Keratinocyte (primary cell): ENCODE data around the gene GREB1. TPM values are rescaled to one million over a fixed set of nuclear protein-coding genes. Genes with fewer than 3 reads are reported as not detected.
A peak's percentile ranks its signal among the peaks of the same experiment; 100 is the strongest.

ENCODE experiments used
- DNase-seq: peaks from one replicate; pipeline ENCODE4 v3.0.0-alpha.2; 2011; ENCODE audit warnings: low read depth, missing footprints, low spot score
- FAIRE-seq: peaks from 2 replicates; lab custom pipeline; 2011; peaks lifted over from hg19 to GRCh38; lab: Jason Lieb, UNC
- H2AFZ ChIP-seq: 2 replicates; pipeline ENCODE4 v1.6.0; 2012; ENCODE audit warnings: low read length, control low read depth, inconsistent platforms; ENCODE audit not compliant: control insufficient read depth
- H3K27ac ChIP-seq: 2 replicates; pipeline ENCODE4 v1.5.1; 2011; ENCODE audit warnings: low read length; ENCODE audit not compliant: control insufficient read depth, insufficient read depth
- H3K27me3 ChIP-seq: 3 replicates; pipeline ENCODE4 v1.6.0; 2011; ENCODE audit warnings: low read length; ENCODE audit not compliant: control insufficient read depth, insufficient read depth; ENCODE audit errors: extremely low read depth
- H3K36me3 ChIP-seq, 2 experiments: 2 replicates in 1 of 2; 3 replicates in 1 of 2; pipeline ENCODE4 v1.5.1; 2011; ENCODE audit warnings: low read length in 2 of 2, mild to moderate bottlenecking in 1 of 2; ENCODE audit not compliant: control insufficient read depth in 2 of 2, insufficient read depth in 2 of 2; ENCODE audit errors: extremely low read depth in 1 of 2
- H3K4me1 ChIP-seq: 3 replicates; pipeline ENCODE4 v1.5.1; 2011; ENCODE audit warnings: low read length; ENCODE audit not compliant: control insufficient read depth, insufficient read depth; ENCODE audit errors: extremely low read depth
- H3K4me2 ChIP-seq: 3 replicates; pipeline ENCODE4 v1.6.0; 2011; ENCODE audit warnings: low read depth, low read length; ENCODE audit not compliant: control insufficient read depth, insufficient read depth; ENCODE audit errors: extremely low read depth
- H3K4me3 ChIP-seq, 3 experiments: fragments of 200-600 bp in 1 of 3; sonication (generic) in 1 of 3; 2 replicates in 2 of 3; 3 replicates in 1 of 3; pipeline ENCODE4 v1.5.1; 2011 to 2016; ENCODE audit warnings: low read length in 3 of 3, mild to moderate bottlenecking in 3 of 3, control low read depth in 2 of 3, inconsistent platforms in 1 of 3, low read depth in 1 of 3, mixed read lengths in 1 of 3, mixed run types in 1 of 3, moderate library complexity in 1 of 3; ENCODE audit not compliant: control insufficient read depth in 2 of 3, insufficient read depth in 2 of 3; ENCODE audit errors: extremely low read depth in 1 of 3
- H3K79me2 ChIP-seq: 2 replicates; pipeline ENCODE4 v1.6.0; 2012; ENCODE audit warnings: low read length; ENCODE audit not compliant: control insufficient read depth, insufficient read depth
- H3K9ac ChIP-seq: 3 replicates; pipeline ENCODE4 v1.6.0; 2011; ENCODE audit warnings: low read length; ENCODE audit not compliant: control insufficient read depth, insufficient read depth; ENCODE audit errors: extremely low read depth
- H3K9me1 ChIP-seq: 3 replicates; pipeline ENCODE4 v1.6.0; 2011; ENCODE audit warnings: low read length; ENCODE audit not compliant: control insufficient read depth, insufficient read depth; ENCODE audit errors: extremely low read depth
- H3K9me3 ChIP-seq: 2 replicates; pipeline ENCODE4 v1.5.1; 2012; ENCODE audit warnings: low read depth, low read length; ENCODE audit not compliant: control insufficient read depth
- H4K20me1 ChIP-seq: 3 replicates; pipeline ENCODE4 v1.6.0; 2011; ENCODE audit warnings: low read length; ENCODE audit not compliant: control insufficient read depth, insufficient read depth; ENCODE audit errors: extremely low read depth
- EZH2 ChIP-seq: IDR thresholded peaks from one replicate; pipeline ENCODE4 v1.6.1; 2012; ENCODE audit warnings: inconsistent platforms, mild to moderate bottlenecking, low read length, moderate library complexity
- dilution Hi-C: fragments of 300-500 bp; cut with MboI; formaldehyde crosslinking; loops from one replicate; pipeline ENCODE4 v1.7.0; 2020; ENCODE audit warnings: low sequenced_read_pairs; ENCODE audit not compliant: extremely low pct_ligation_motif_present
- polyA plus RNA-seq, 5 experiments: library from polyadenylated mRNA; depleted of rRNA in 3 of 5; stranded (reverse) in 3 of 5; stranded (forward) in 1 of 5; unstranded in 1 of 5; fragments of >200 nt; gene quantifications; 1 replicate in 1 of 5; 2 replicates in 3 of 5; 3 replicates in 1 of 5; pipeline versions ENCODE4 v1.2.1 to v1.2.3, GENCODE V29; 2011 to 2012; ENCODE audit warnings: missing spikeins in 2 of 5, low read depth in 1 of 5, low replicate concordance in 1 of 5
- TF ChIP-seq, protein P1 (sequence below), 3 experiments: IDR thresholded peaks in 1 of 3; conservative IDR thresholded peaks in 1 of 3; optimal IDR thresholded peaks in 1 of 3; 2 replicates in 2 of 3; 3 replicates in 1 of 3; pipeline versions ENCODE3 to v1.5.1; 2011; ENCODE audit warnings: low read length in 3 of 3, mild to moderate bottlenecking in 3 of 3, moderate library complexity in 2 of 3, control low read depth in 1 of 3, inconsistent platforms in 1 of 3; ENCODE audit not compliant: insufficient read depth in 2 of 3; ENCODE audit errors: extremely low read depth in 1 of 3

Gene GREB1
- polyA plus RNA-seq, 1 donor (not counting 4 experiments of a cell fraction or from before 2014, with no cell fraction given), result 0.13 TPM

DNA sequence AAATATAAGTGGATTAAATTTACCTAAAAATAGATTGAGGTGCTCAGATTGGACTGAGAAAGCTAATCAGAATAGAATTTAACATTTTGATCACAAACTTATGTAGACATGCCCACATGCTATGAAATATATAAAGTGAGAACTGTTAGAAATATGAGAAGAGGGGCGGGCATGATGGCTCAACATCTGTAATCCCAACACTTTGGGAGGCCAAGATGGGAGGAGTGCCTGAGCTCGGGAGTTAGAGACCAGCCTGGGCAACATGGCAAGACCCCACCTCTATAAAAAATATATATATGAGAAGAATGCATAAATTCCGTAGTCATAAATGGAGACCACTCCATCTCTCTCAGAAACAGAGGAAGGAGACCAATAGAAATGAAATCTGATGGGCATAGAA, 110.4 kb downstream of the GREB1 start:
- no peaks in the 10 kb centered on the region for H3K4me1 ChIP-seq
- no peaks in the 10 kb centered on the region for H3K9me1 ChIP-seq
- TF ChIP-seq EZH2, result no peak
- no peak overlapping the region for H2AFZ ChIP-seq
- H3K27me3 ChIP-seq, result peaks cover 13% of the 10 kb centered on the region
- H3K27ac ChIP-seq, result no peak overlapping the region
- FAIRE-seq (no peak), DNase-seq (no peak)
- dilution Hi-C loops, result no loop called here
- H3K79me2 ChIP-seq, result no peaks in the 10 kb centered on the region
- H4K20me1 ChIP-seq, result no peaks in the 10 kb centered on the region
- H3K9me3 ChIP-seq, result no peaks in the 10 kb centered on the region
- H3K36me3 ChIP-seq, result no peaks in the 10 kb centered on the region
- no peak overlapping the region for H3K4me3 ChIP-seq
- H3K9ac ChIP-seq, result no peak overlapping the region
- no peak overlapping the region for H3K4me2 ChIP-seq

DNA sequence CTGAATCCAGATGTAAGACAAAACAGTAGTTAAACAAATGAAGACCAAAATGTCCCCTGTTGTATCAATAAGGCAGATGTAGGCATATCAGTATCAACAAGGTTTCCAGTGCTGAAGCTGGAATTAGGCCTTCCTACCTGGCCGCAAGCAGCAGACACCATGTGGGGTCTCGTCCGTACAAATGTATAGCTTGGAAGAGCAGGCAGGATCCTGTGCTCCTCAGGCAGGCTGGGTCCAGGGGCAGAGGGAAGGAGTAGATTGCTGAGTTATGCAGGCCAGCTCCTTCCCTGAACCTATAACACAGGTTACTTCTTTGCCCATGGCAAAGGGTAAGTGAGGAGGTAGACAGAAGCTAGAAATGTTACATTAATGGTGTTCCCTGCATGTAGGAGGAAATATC, 112.7 kb downstream of the GREB1 start:
- H3K4me3 ChIP-seq, result no peak overlapping the region
- no peaks in the 10 kb centered on the region for H3K9me1 ChIP-seq
- no peak overlapping the region for H3K27ac ChIP-seq
- peaks cover 9% of the 10 kb centered on the region for H3K27me3 ChIP-seq
- TF ChIP-seq EZH2, result no peak
- TF ChIP-seq, protein P1, sequence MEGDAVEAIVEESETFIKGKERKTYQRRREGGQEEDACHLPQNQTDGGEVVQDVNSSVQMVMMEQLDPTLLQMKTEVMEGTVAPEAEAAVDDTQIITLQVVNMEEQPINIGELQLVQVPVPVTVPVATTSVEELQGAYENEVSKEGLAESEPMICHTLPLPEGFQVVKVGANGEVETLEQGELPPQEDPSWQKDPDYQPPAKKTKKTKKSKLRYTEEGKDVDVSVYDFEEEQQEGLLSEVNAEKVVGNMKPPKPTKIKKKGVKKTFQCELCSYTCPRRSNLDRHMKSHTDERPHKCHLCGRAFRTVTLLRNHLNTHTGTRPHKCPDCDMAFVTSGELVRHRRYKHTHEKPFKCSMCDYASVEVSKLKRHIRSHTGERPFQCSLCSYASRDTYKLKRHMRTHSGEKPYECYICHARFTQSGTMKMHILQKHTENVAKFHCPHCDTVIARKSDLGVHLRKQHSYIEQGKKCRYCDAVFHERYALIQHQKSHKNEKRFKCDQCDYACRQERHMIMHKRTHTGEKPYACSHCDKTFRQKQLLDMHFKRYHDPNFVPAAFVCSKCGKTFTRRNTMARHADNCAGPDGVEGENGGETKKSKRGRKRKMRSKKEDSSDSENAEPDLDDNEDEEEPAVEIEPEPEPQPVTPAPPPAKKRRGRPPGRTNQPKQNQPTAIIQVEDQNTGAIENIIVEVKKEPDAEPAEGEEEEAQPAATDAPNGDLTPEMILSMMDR (optimal IDR thresholded peaks at IDR 0.05 in 1 of 3, IDR thresholded peaks at IDR 0.05 in 1 of 3, conservative IDR thresholded peaks at IDR 0.05 in 1 of 3; ENCODE audit: extremely low read depth in 1 of 3, insufficient read depth in 2 of 3, low read length in 3 of 3), result no peak
- no peaks in the 10 kb centered on the region for H3K79me2 ChIP-seq
- FAIRE-seq (no peak), DNase-seq (no peak)
- no peak overlapping the region for H3K4me2 ChIP-seq
- H2AFZ ChIP-seq, result no peak overlapping the region
- no peaks in the 10 kb centered on the region for H3K36me3 ChIP-seq
- dilution Hi-C loops, result no loop called here
- H3K9ac ChIP-seq, result no peak overlapping the region
- H3K4me1 ChIP-seq, result no peaks in the 10 kb centered on the region
- no peaks in the 10 kb centered on the region for H3K9me3 ChIP-seq
- no peaks in the 10 kb centered on the region for H4K20me1 ChIP-seq

DNA sequence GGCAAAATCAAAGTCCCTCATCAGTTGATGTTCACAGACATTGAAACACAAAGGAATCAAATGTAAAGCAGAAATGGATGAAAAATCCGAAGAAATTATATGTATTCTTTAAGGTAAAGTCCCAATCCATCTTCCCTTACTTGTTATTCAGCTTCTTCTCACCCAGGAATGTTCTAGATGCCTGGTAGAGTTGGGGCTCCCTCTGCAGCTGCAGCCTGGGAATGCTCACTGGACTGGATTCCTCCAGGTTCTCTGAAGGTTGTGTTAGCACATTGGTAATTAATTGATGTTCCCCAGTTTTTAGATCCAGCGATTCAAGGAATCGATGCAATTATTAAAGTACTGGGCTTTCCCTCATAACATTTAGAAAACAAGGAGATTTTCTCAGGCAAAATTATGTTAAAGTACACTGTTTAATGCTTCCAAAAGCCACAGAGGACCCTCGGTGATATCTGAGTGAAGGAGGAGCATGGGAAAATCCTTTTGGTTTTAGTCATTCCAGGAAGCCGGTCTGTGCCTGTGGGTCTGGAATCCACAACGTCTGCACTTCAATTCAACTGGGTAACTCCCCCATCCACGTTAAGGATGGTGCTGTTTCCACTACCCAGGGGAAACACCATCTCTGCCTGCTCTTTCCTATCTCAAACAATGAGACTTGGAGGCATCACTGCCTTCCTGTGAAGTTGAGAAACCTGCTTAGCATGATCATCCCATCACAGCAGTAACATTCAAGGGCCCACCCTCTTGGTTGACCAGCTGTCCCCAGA, 114.2 kb downstream of the GREB1 start:
- TF ChIP-seq, protein P1 (optimal IDR thresholded peaks at IDR 0.05 in 1 of 3, IDR thresholded peaks at IDR 0.05 in 1 of 3, conservative IDR thresholded peaks at IDR 0.05 in 1 of 3; ENCODE audit: extremely low read depth in 1 of 3, insufficient read depth in 2 of 3, low read length in 3 of 3), result peak in 2 of 3 experiments; percentile 46 to 47
- TF ChIP-seq EZH2, result no peak
- no peaks in the 10 kb centered on the region for H3K9me1 ChIP-seq
- H3K4me3 ChIP-seq, result no peak overlapping the region
- FAIRE-seq (no peak), DNase-seq (no peak)
- H3K4me2 ChIP-seq, result no peak overlapping the region
- H2AFZ ChIP-seq, result no peak overlapping the region
- no peaks in the 10 kb centered on the region for H3K79me2 ChIP-seq
- H3K27me3 ChIP-seq, result peaks cover 16% of the 10 kb centered on the region
- H3K4me1 ChIP-seq, result no peaks in the 10 kb centered on the region
- no peak overlapping the region for H3K27ac ChIP-seq
- no peak overlapping the region for H3K9ac ChIP-seq
- no peaks in the 10 kb centered on the region for H3K36me3 ChIP-seq
- dilution Hi-C loops, result no loop called here
- no peaks in the 10 kb centered on the region for H3K9me3 ChIP-seq
- H4K20me1 ChIP-seq, result no peaks in the 10 kb centered on the region
